Measurements from ENCODE around the gene AADACL4.
"Not testable (repeated sequence)": the region's sequence is repeated elsewhere in the genome, so short reads cannot be mapped to it uniquely, and the experiment has no call there.

The AADACL4 gene

DNA sequence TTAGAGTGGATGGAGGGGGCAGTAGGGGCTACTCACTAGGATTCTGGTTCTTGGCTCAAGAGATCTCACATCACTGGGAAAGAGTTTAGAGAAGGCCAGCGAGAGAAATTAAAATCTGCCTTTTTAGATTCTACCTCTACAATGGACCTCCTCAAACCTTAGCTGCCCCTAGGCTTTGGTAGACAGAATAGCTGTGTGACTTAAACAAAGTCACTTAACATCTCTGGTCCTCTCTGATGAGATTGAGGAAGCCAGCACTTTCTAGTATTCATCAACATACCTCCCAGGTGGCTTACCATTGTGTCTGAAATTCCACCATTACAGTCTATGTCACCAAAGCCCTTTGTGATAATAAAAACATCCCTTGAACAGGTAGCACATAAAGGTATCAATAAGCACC, 18.7 kb downstream of the AADACL4 start:
- no peak for DNase-seq

DNA sequence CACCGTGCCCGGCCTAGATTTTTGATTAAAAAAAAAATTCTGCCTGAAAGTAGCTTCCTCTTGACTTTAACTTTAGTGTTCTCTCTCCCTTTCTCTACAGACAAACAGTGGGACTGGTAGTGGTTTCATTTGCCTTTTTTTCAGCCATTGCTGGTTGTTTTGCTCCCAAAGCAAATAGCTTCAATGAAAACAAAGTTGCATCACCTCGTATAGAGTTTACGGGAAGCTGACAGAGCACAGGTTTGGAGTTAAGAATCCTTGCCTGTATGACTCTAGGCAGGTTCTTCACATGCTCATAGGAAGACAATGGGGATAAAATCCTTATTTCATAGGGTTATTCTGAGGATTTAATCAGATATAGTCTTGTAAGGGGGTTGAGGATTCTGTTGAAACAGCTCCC, 21.6 kb downstream of the AADACL4 start:
- no peak for DNase-seq

DNA sequence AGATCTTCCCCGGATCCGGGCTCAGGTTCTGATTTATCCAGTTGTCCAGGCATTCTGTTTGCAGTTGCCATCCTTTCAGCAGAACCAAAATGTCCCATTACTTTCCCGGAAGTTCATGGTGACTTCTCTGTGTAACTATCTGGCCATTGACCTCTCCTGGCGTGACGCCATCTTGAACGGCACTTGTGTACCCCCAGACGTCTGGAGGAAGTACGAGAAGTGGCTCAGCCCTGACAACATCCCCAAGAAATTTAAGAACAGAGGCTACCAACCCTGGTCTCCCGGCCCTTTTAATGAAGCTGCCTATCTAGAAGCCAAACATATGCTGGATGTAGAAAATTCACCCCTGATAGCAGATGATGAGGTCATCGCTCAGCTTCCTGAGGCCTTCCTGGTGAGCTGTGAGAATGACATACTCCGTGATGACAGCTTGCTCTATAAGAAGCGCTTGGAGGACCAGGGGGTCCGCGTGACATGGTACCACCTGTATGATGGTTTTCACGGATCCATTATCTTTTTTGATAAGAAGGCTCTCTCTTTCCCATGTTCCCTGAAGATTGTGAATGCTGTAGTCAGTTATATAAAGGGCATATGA, 22.4 kb downstream of the AADACL4 start:
- no peak for DNase-seq

DNA sequence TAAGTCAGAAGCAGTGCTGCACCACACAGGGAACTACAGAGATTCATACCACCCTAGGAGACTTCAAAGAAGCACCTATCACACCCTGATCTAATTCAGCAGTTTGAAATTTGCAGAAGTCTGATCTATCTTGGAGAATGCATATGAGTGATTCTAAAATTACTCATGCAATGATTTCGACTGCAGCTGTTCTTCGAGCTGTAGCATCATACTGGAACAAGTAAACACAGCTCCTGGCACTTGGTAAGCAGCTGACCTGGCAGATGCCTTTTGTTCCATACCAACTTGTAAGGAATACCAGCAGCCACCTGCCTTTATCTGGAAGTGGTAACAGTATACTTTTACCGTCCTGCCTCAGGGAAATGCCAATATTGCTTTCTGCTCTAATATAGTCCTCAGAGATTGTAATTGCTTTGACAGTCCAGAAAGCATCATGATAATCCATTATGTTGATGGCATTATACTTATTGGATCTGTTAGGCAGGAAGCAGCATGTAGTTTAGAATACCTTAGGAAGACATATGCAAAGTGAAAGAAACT, 25.7 kb downstream of the AADACL4 start:
- DNase-seq, result no peak

DNA sequence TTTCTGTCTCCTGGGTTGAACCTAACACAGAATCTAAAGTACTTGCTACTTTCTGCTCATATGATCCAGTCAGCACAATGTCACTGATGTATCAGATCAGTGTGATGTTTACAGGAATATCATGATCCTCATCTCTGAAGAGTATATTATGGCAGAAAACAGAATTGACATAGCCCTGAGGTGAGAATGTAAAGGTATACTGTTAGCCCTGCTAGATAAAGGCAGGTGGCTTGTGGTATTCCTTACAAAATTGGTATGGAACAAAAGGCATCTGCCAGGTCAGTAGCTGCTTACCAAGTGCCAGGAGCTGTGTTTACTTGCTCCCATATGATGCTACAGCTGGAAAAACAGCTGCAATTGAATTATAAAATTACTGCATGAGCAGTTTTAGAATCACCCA, 30.5 kb downstream of the AADACL4 start:
- no peak for DNase-seq

DNA sequence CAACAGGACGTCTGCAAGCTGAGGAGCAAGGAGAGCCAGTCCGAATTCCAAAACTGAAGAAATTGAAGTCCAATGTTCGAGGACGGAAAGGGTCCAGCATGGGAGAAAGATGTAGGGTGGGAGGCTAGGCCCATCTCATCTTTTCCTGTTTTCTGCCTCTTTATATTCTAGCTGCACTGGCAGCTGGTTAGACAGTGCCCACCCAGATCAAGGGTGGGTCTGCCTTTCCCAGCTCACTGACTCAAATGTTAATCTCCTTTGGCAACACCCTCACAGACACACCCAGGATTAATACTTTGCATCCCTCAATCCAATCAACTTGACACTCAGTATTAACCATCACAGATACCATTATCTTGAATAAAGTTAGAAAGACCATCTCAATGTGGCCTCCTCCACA, 32.2 kb downstream of the AADACL4 start:
- not testable (repeated sequence) for DNase-seq

DNA sequence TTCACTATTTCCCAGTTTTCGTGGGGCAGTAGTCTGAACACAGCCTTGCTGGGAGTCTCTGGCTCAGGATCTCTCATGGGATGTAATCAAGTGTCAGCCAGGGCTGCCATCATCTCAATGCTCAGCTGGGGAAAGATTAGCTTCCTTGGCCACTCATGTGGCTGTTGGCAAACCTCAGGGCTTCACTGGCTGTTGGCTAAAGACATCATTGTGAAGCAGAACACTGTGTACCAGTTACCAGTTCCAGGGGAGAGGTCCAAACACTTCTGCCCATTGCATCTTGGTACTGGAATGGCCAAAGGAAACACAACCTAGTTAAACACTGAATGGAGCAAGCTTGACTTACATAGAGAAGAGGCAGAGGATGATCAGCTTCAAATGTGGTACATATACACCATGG, 33.7 kb downstream of the AADACL4 start:
- DNase-seq, result no peak

DNA sequence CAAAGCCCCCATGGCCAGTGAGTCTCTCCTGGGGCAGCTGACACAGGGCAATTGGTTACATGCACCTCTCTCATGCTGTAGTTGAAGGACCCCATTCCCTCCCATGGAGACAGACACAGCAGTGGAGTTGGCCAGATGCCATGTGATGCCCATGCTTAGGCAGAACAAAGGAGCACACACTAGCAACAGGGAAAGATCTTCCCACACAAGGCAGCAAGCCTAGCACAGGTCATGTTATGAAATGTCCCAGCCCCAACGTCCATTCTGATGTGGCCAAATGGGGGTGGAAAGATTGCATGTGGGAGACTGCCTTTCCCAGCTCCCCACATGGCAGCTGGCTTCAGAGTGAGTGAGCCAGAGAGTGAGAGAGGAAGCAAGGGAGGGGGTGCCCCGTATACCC, 34.5 kb downstream of the AADACL4 start:
- no peak for DNase-seq

DNA sequence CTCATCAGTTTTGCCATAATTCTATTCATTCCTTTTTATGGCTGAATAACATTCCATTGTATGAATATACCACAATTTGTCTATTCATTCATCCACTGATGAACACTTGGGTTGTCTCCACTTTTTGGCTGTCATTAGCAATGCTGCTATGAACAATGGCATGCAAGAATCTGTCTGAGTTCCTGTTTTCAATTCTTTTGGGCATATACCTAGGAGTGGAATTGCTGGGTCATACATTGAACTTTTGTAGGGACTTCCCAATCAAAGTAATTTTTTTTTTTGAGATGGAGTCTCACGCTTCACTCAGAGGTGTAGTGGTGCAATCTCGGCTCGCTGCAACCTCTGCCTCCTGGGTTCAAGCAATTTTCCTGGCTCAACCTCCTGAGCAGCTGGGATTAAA, 34.9 kb downstream of the AADACL4 start:
- no peak for DNase-seq

DNA sequence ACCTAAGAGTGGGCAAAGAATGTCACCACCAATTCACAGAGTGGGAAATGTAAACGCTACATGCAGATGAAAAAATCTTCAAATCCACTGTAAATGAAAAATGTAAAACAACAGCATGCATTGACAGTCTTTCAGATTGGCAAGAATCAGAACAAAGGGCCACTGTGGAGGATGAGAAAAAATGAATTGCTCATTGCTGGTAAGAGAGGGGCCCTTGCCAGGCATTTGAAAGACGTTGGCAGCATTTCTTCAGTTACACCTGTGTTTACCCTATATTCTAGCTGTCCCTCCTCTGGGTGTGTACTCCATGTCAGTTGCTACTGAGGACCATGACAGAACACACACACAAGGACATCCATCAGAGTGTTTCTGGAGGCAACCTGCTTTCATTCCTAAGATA, 46.3 kb downstream of the AADACL4 start:
- DNase-seq, result no peak

DNA sequence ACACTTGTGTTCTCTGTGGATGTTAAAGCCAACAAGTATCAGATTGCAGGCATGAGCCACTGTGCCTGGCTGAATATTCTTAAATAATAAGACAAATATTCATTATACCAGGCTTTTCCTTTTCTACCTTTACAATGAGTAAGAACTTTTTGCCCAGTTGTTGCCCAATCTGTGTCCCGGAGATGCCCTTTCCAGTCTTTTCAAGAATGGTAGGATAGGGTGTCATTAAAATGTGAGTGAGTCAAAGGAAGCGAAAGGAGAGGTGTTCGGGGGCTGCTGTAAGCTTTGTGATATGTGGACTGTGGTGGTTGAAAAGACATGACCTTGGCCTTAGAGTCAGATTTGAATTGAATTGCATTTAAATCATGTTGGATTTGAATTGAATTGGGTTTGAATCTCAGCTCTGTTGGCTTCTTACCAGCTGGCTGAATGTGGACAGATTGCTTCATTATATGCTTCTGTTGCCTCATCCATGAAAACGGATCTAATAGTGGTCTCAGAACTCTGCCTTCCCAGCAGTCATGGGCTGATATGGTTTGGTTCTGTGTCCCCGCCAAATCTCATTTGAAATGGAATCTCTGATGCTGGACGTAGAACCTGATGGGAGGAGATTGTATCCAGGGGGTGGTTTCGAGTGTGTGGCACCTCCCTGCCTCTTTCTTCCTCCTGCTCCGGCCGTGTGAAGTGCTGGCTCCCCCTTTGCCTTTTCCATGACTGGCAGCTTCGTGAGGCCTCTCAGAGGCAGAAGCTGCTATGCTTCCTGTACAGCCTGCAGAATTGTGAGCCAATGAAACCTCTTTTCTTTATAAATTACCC, 49.3 kb downstream of the AADACL4 start:
- DNase-seq, result no peak

DNA sequence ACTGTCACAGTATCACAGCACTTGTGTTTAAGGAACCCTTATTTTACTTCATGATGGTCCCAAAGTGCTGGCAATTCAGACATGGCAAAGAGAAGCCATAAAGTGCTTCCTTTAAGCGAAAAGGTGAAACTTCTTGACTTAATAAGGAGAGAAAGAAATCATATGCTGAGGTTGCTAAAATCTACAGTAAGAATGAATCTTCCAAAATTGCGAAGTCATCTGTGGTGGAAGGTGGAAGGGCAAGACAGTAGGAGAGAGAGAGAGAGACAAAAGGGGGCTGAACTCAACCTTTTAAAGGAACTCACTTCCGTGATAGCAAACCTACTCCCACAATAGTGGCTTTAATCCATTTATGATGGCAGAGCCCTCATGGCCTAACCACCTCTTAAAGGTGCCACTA, 52.8 kb downstream of the AADACL4 start:
- no peak for DNase-seq

DNA sequence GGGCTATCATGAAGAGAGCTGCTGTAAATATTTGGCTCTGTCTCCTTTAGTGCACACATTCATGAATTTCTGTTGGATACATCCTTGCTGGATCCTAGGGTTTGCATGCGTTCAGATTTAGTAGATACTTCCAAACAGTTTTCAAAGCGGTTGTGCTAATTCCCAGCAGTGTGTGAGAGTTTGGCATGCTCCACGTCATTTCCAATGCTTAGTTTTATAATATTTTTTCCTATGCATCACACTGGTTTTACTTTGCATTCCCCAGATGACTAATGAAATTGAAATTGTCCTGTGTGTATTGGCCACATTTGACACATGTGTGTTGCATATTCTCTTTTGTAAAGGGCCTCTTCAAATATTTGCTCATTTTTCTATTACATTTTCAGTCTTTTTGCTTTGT, 53.5 kb downstream of the AADACL4 start:
- peak; percentile 41 for DNase-seq

DNA sequence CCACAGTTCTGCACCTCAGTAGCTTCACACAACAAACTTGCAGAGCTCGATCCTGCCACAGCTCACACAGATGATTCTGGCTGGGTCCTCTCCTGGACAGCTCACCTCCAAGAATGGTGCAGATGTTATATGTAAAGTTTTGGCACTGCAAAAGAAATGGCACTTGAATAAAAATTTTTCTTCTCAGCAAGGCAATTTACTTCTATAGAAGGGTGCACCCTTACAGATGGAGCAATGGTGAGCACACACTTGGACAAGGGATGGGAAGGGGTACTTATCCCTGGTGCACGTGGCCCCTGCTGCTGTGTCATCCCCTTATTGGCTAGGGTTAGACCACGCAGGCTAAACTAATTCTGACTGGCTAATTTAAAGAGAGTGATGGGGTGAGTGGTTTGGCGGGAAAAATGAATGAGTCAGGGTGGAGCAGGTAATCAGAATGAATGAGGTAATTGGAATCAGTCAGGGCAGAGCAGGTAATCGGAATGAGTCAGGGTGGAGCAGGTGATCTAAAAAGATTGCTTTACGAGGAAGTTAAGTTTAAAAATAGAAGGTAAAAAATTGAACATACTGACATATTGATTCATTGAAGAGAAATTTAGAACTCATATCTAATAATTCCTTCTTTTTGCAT, 60.1 kb downstream of the AADACL4 start:
- DNase-seq, result no peak

DNA sequence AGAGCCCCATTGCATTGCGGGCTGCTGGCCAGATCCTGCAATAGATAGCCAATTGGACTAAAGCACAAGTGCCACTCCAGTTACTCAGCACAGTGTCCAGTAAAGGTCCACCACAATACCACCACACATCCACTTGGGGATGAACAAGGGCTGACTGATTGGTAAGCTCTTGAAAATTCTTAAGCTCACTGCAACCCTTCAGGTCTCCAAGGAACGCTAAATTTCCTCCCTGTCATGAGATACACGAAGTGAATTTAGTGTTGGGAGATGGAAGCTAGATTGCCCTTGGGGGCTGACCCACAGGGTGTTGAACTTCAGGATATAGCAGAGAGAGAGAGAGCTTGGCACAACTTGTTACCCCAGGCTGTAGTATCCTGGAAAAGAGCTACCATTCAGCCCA, 62.2 kb downstream of the AADACL4 start:
- no peak for DNase-seq

DNA sequence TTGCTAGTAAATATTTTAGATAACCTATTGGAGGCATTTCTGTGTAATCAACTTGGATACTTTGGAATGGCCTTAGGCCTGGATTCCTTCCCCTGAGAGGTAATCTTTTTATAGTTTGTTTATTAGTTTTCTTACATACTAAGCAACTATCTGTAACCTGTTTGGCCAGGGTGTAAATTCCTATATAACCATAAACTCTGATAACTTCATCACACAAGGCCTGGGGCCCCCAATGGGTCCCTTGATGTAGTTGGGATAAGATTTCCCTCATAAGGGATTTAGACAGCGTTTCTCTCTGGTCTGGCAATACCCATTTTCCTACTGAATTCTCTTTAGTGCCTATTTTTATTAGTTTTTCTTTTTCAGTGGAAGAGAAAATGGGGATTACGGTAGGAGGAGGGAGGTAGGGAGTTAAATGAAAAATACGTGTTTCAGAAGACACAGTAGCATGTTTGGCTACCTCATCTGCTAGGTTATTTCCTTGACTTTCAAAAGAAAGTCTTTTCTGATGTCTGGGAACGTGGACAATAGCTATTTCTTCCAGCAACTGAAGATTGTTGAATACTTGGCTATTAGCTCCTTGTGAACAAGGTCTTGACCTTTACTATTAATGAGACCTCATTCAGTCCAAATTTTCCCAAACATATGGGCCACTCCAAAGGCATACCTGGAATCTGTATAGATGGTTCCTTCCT, 64.7 kb downstream of the AADACL4 start:
- no peak for DNase-seq

DNA sequence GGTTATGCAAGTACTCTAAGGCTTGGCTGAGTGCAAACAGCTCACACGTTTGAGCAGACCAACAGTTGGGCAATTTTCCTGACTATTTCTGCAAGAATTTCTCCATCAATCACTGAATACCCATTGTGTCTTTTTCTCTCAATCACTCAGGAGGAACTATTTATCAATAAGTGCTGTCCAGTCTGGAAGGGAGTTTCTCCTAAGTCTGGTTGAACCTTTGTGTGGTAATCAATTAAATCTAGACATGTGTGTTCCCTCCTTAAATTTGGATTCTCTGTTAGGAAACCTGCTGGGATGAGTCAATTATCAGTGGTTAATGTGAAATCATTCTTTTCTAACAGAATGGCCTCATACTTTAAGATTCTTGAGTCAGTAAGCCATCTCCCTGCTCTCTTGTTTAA, 65.2 kb downstream of the AADACL4 start:
- peak; percentile 1 for DNase-seq

DNA sequence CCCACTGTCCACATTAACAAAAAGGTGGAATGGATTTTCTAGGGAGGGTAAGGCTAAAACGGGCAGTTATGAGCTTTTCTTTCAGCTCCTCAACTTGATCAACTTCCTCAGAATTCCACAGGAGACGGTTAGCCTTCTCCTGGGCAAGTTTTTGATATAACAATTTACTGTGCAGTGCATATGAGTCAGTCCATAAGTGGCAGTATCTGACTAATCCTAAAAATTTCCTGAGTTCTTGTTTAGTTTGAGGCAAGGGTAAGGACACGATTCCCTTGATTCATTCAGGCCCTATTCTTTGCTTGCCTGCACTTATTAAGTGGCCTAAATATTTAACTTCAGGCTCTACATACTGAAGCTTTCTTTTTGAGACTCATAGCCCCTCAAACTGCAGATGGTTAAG, 65.8 kb downstream of the AADACL4 start:
- DNase-seq, result peak; percentile 13

DNA sequence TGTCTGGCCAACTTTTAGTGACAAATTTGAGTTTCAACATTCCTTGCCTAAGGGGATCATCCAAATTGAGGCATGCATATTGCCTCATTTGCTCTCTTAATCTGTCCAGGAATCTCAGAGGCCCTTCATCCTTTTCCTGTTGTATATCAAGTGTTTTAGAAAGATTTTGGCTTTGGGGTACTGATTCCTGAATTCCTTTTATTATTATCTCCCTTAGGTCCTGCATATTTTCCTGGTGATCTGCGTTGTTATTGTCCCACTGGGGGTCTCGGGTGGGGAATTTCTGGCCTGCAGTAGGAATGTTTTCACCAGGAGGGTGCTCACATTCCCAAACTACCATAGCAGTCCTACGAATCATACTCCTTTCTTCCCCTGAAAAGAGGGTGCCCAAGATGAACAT, 67.7 kb downstream of the AADACL4 start:
- peak; percentile 7 for DNase-seq

DNA sequence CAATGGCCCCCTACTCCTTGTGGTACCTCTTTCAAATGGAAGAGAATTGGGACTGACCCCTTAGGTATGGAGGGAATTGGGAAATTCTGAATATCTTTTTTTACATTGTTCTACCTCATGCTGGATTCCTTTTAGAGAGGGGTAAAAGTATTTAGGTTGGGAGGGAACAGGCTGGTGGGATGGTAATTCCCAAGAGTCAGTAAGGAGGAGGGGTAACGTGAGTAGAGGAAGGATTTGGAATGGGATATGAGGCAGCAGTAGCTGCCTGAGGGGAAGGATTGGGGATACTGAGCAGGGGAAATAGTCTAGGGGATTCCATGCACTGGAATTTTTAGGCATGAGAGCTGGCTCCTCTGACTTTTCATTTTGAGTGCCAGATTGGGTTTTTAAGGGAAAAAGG, 68.2 kb downstream of the AADACL4 start:
- no peak for DNase-seq

DNA sequence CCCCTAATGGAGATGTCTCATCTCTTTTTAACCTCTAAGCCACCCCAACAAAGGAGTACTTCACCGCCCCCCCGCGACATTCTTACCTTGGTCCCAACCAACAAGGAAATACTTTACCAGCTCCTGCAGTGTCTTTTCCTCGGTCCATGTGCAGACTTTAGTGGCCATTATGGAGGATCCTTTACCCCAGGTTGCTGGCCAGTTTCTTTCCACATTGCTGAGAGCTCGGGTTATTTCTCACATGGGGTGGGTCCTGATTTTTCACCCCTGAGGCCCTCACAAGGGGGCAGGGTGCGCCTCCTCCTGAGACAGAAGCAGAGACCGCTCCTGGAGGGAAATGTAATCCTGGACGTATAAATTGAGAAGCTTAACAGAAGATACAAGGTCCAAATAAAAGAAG, 69.0 kb downstream of the AADACL4 start:
- DNase-seq, result no peak

DNA sequence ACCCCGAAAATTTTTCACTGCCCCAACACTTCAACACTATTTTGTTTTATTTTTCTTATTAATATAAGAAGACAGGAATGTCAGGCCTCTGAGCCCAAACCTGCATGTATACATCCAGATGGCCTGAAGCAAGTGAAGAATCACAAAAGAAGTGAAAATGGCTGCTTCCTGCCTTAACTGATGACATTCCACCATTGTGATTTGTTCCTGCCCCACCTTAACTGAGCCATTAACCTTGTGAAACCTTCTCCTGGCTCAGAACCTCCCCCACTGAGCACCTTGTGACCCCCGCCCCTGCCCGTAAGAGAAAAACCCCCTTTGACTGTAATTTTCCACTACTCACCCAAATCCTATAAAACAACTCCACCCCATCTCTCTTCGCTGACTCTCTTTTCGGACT, 69.8 kb downstream of the AADACL4 start:
- not testable (repeated sequence) for DNase-seq

DNA sequence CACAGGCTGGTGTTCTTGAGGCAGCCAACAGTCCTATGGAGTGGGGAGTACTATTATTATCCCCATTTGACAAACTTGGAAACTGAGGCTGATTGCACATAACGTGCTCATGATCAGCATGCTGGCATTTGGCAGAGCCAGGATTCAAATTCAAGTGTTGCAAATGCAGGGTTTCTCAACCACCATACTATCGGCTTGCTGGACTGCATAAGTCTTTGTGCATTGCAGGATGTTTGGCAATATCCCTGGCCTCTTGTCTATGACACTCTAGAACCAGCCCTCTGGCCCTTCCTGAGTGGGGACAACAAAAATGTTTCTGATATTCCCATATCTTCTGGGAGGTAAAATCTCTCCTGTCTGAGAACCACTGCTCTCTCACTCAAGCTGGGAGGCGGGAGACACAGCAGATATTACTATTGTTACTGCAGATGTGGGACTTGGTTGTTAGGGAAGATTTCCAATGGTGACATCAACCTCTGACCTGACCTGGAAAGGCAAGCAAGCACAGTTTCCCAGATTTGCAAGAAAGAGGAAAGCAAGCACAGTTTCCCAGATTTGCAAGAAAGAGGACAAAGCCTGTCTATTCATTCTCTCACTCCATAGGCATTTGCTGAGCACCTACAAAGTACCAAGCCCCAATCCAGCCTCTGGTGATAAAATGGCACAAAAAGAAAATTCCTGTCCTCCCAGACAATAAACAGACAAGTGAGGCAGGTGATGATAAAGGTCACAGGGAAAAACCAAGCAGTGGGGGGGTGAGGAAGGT, 71.0 kb downstream of the AADACL4 start:
- no peak for DNase-seq

Measured in EL (cell line).